ENCODE measurements around the gene GH2.
"Not testable (repeated sequence)": the region's sequence is repeated elsewhere in the genome, so short reads cannot be mapped to it uniquely, and the experiment has no call there.

The GH2 gene

GRCh38 chr17:63881935-63882601 is at the start of gene GH2:
GH2 (minus strand) TSS chr17:63881944; CDS start chr17:63881801, 143 bp downstream.
- DNase-seq (ENCODE audit: low read depth, low spot score), result peak; percentile 38

- no peak for DNase-seq (ENCODE audit: low read depth, low spot score)
Observed at GRCh38 chr17:63930951-63931575, 49.3 kb upstream of the GH2 start.

DNA sequence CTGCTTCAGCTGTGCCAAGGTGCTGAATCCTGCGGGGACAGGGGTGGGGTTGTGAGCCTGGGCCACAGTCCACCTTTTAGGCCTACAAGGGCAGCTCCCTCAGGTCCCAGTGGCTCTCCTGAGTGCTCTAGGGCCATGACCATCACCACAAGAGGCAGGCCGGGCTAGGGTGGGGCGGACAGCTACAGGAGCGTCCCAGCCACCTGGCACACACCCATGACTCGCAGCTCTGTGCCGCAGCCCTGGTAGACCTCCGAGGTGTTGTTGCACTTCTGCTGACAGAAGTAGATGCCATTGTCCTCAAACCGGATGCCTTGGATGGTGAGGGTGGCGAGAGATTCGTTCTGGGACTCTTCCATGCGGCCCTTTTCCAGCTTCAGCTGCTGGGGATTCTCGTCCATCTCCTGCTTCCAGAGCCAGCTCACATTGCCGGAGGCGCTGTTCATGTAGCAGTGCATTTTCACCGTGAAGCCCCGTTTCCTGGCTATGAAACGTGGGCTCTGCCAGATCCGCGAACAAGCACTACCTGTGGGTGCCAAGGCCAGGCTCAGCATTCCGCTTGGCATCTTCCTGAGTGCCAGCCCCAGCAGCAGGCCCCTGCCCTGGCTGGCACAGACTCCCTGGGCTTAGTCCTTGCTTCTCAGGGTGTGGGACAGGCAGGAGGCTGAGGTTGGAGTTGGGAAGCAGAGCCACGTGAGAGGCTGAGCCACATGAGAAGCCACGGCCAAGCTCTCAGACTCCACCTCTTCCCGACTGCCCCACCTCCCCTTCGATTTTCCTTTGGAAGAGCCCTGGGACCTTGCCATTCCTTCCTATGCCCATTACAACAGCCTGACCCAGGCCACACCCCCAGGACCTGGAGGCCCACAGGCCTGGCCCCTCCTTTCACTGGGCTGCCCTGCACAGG is 48.4 kb upstream of the GH2 start:
- DNase-seq (ENCODE audit: low read depth, low spot score), result no peak

DNA sequence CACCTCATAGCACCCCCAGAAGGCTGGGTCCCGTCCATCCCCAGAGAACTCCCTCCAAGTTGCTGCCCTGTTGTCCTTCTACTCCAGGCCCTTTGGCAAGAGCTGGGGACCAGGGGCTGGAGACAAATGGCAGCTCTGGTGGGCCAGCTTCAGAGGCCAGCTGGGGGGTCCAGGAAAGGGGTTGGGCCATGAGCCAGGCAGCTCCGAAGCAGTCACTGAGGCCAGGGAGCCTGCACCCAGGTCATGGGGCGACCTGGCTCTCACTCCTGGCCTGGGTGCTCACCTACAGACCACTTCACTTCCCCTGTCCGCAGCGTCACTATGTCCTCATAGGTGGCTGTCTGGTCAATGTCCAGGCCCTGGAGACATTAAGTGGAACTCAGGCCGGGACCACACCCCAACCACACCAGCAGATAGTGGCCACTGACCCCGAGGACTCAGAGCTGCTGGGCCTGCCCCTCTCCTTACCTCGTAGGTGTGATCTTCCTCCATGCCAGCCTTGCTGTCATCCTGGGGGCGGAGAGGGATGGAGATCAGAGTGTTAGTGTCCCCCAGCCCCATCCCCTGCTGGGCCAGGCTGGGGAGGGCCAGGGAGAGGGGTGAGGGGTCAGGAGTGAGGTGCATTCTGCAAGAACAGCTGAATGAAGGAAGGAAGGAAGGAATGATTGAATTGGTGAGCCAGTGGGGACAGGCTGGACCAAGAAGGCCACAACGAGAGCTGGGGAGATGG is 47.4 kb upstream of the GH2 start:
- DNase-seq (ENCODE audit: low read depth, low spot score), result no peak

DNA sequence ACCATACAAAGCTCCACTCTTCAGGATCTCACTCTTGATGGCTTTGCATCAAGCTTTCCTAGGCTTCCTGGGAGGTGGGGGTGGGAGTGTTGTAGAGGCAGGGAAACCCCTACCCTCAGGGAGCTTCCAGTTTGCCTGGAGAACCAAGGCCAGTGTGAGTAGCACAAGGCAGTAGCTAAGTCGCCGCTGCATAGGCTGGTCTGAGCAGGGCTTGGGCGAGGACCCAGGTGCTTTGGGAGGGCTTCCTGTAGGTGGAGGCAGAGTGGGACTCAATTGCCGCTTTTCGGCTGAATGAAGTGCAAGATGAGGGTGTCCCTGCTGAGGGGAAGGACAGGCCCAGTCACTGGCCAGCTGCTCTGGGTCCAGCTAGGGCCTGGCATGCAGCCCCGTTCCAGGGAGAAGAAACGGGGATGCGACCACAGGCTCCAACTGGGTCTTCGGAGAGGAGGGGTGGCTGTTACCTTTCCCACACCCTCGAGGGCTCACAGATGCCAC is 46.5 kb upstream of the GH2 start:
- no peak for DNase-seq (ENCODE audit: low read depth, low spot score)

DNA sequence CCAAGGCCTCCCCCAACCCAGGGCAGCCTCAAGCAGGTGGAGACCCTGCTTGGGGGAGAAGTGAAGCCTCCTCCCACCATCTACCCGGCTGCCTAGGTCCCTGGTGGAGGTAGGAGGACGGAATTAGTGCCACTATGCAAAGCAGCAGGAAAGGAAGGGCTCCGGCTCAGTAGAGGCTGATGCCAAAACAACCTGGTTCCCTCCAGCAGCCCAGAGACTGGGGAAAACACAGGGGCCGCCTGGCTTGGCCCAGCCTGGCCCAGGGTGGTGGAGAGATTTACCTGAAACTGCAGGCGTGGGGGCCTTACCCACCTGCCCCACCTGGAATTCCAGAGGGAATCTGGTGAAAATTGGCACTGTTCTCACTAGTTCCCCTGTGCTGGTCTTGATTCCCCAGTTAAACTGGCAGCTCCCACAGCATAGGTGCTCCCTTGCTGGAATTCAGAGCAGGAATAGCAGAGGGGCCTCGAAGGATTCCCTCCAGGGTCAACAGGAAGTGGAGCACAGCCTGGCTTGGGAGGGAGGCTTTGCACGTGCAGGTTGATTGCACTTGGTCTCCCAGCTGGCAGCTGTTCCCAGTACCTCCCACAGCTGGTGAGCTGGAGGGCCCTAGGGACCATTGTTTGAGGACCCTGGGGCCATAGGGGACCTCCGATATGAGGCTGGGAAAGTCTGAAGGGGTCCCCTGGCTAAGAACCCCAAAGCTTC is 45.9 kb upstream of the GH2 start:
- no peak for DNase-seq (ENCODE audit: low read depth, low spot score)

- DNase-seq (ENCODE audit: low read depth, low spot score), result no peak
Observed at GRCh38 chr17:63926164-63926563, 44.4 kb upstream of the GH2 start.

GRCh38 chr17:63925615-63926014 is 43.9 kb upstream of the GH2 start:
- DNase-seq (ENCODE audit: low read depth, low spot score), result no peak

- DNase-seq (ENCODE audit: low read depth, low spot score), result not testable (repeated sequence)
Observed at GRCh38 chr17:63922402-63922801, 40.7 kb upstream of the GH2 start.

DNA sequence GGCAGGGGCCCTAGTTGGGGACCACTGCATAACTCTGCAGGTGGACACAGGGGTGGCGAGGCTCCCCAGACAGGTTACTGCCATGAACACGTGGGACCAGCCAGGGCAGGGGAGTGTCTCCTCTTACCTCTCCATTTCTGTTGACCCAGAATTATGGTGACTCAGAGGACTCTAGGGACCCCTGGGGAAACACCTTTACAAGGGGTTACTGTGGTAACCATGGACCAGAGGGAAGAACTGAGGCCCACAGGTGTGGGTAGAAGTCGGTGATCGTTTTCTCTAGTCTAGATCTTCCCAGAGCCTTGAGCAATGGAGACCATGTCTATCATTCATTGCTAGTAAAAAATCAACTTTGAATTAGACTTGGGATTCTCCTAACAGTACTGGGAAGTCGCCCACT is 39.0 kb upstream of the GH2 start:
- DNase-seq (ENCODE audit: low read depth, low spot score), result not testable (repeated sequence)

DNA sequence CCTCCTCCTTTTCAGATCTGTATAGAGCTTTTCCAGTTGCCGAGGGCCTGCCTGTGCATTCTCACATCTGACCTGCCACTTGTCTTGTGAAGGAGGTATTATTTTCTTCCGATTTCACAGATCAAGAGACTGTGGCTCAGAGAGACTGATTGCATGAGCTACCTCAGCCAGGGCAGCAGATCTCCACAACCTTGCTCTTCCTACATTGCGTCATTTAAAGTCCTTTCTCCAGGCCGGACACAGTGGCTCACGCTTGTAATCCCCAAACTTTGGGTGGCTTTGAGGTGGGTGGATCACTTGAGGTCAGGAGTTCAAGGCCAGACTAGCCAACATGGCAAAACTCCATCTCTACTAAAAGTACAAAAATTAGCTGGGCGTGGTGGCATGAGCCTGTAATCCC is 38.3 kb upstream of the GH2 start:
- not testable (repeated sequence) for DNase-seq (ENCODE audit: low read depth, low spot score)

DNA sequence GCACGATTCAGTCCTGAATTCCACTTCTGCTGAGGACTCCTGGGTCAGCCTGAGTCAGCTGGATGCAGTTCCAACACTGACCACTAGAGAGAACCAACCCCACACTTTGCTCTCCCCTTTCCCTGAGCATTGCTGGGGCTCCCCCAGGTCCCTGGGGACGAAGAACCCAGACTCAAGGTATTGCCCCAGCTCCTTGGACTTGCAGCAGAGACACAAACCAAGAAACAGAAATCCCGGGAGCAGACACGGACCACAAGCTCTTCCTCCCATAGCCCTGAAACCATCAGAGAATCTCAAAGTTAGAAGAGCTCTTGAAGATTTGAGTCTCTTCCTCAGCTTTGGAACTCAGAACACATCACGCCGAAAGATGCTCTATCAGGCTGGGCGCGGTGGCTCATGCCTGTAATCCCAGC is 37.6 kb upstream of the GH2 start:
- DNase-seq (ENCODE audit: low read depth, low spot score), result peak; percentile 44

DNA sequence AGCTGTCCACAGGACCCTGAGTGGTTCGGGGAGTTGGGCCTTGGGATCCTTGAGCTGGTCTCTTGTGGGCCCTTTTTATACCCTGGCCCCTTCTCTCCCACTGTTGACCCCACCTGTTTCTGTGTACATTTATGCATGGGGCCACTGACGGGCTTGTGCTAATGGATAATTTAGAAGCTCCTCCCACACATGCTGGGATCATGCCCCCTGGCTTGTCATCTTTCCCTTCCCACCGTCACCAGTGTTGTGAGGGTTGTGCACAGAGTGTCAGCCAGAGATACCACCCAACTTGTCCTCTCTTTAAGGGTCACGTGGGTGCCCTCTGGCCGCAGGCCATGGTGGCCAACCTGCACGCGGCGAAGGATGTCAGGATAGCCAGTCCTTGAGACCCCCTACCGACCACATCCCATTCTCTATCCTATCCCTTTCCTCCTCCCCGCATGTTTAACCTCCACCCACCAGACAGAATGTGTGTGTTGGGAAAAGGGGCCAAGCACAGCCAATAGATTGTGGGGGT is 37.1 kb upstream of the GH2 start, which contains the start of gene GH1:
Gene GH1, minus strand, starts transcription at position 51 of the 517 bp plus-strand sequence. CDS start 63 bp downstream, outside the sequence.
- not testable (repeated sequence) for DNase-seq (ENCODE audit: low read depth, low spot score)

DNA sequence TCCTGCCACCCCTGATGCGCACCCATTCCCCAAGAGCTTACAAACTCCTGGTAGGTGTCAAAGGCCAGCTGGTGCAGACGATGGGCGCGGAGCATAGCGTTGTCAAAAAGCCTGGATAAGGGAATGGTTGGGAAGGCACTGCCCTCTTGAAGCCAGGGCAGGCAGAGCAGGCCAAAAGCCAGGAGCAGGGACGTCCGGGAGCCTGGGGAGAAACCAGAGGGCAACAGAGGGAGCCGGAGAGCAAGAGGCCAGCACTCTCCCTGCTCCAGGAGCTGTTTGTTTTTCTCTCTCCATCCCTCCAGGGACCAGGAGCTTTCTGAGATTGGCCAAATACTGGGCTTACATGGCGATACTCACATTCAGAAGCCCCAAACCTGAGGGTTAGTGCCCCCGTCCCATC is 36.6 kb upstream of the GH2 start:
- DNase-seq (ENCODE audit: low read depth, low spot score), result no peak

GRCh38 chr17:63917646-63918045 is 35.9 kb upstream of the GH2 start:
- DNase-seq (ENCODE audit: low read depth, low spot score), result no peak

DNA sequence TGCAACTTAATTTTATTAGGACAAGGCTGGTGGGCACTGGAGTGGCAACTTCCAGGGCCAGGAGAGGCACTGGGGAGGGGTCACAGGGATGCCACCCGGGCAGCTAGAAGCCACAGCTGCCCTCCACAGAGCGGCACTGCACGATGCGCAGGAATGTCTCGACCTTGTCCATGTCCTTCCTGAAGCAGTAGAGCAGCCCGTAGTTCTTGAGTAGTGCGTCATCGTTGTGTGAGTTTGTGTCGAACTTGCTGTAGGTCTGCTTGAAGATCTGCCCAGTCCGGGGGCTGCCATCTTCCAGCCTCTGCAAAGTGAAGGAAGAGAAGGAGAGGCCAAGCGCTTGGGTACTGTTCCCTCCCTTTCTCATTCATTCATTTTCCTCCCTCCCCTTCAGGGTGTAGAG is 35.5 kb upstream of the GH2 start:
- DNase-seq (ENCODE audit: low read depth, low spot score), result not testable (repeated sequence)

- no peak for DNase-seq (ENCODE audit: low read depth, low spot score)
Observed at GRCh38 chr17:63916566-63917185, 34.9 kb upstream of the GH2 start.

- DNase-seq (ENCODE audit: low read depth, low spot score), result not testable (repeated sequence)
Observed at GRCh38 chr17:63915753-63916152, 34.0 kb upstream of the GH2 start.

DNA sequence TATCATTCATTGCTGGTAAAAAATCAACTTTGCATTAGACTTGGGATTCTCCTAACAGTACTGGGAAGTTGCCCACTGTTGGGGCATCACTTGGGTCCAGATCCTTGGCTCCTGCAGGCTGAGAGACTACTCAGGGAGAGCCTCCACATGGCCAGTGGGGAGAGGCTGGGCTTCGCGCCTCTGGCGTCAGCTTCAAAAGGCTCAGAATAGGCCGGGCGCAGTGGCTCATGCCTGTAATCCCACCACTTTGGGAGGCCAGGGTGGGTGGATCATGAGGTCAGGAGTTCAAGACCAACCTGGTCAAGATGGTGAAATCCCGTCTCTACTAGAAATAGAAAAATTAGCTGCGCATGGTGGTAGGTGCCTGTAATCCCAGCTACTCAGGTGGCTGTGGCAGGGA is 32.7 kb upstream of the GH2 start:
- no peak for DNase-seq (ENCODE audit: low read depth, low spot score)

DNA sequence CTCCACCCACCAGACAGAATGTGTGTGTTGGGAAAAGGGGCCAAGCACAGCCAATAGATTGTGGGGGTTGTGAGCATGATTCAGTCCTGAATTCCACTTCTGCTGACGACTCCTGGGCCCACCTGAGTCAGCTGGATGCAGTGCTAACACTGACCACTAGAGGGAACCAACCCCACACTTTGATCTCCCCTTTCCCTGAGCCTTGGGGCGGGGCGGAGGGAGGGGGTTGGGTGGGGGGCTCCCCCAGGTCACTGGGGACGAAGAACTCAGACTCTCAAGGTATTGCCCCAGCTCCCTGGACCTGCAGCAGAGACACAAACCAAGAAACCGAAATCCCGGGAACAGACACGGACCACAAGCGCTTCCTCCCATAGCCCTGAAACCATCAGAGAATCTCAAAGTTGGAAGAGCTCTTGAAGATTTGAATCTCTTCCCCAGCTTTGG is 29.9 kb upstream of the GH2 start:
- DNase-seq (ENCODE audit: low read depth, low spot score), result peak; percentile 40
